Keratinocyte (primary cell): ENCODE data around the gene NSUN4. TPM values are rescaled to one million over a fixed set of nuclear protein-coding genes. Genes with fewer than 3 reads are reported as not detected.

ENCODE experiments used
- DNase-seq: peaks from one replicate; pipeline ENCODE4 v3.0.0-alpha.2; 2011; ENCODE audit warnings: low read depth, missing footprints, low spot score
- FAIRE-seq: peaks from 2 replicates; lab custom pipeline; 2011; peaks lifted over from hg19 to GRCh38; lab: Jason Lieb, UNC
- H2AFZ ChIP-seq: 2 replicates; pipeline ENCODE4 v1.6.0; 2012; ENCODE audit warnings: low read length, control low read depth, inconsistent platforms; ENCODE audit not compliant: control insufficient read depth
- H3K27ac ChIP-seq: 2 replicates; pipeline ENCODE4 v1.5.1; 2011; ENCODE audit warnings: low read length; ENCODE audit not compliant: control insufficient read depth, insufficient read depth
- H3K27me3 ChIP-seq: 3 replicates; pipeline ENCODE4 v1.6.0; 2011; ENCODE audit warnings: low read length; ENCODE audit not compliant: control insufficient read depth, insufficient read depth; ENCODE audit errors: extremely low read depth
- H3K36me3 ChIP-seq, 2 experiments: 2 replicates in 1 of 2; 3 replicates in 1 of 2; pipeline ENCODE4 v1.5.1; 2011; ENCODE audit warnings: low read length in 2 of 2, mild to moderate bottlenecking in 1 of 2; ENCODE audit not compliant: control insufficient read depth in 2 of 2, insufficient read depth in 2 of 2; ENCODE audit errors: extremely low read depth in 1 of 2
- H3K4me1 ChIP-seq: 3 replicates; pipeline ENCODE4 v1.5.1; 2011; ENCODE audit warnings: low read length; ENCODE audit not compliant: control insufficient read depth, insufficient read depth; ENCODE audit errors: extremely low read depth
- H3K4me2 ChIP-seq: 3 replicates; pipeline ENCODE4 v1.6.0; 2011; ENCODE audit warnings: low read depth, low read length; ENCODE audit not compliant: control insufficient read depth, insufficient read depth; ENCODE audit errors: extremely low read depth
- H3K4me3 ChIP-seq, 3 experiments: fragments of 200-600 bp in 1 of 3; sonication (generic) in 1 of 3; 2 replicates in 2 of 3; 3 replicates in 1 of 3; pipeline ENCODE4 v1.5.1; 2011 to 2016; ENCODE audit warnings: low read length in 3 of 3, mild to moderate bottlenecking in 3 of 3, control low read depth in 2 of 3, inconsistent platforms in 1 of 3, low read depth in 1 of 3, mixed read lengths in 1 of 3, mixed run types in 1 of 3, moderate library complexity in 1 of 3; ENCODE audit not compliant: control insufficient read depth in 2 of 3, insufficient read depth in 2 of 3; ENCODE audit errors: extremely low read depth in 1 of 3
- H3K79me2 ChIP-seq: 2 replicates; pipeline ENCODE4 v1.6.0; 2012; ENCODE audit warnings: low read length; ENCODE audit not compliant: control insufficient read depth, insufficient read depth
- H3K9ac ChIP-seq: 3 replicates; pipeline ENCODE4 v1.6.0; 2011; ENCODE audit warnings: low read length; ENCODE audit not compliant: control insufficient read depth, insufficient read depth; ENCODE audit errors: extremely low read depth
- H3K9me1 ChIP-seq: 3 replicates; pipeline ENCODE4 v1.6.0; 2011; ENCODE audit warnings: low read length; ENCODE audit not compliant: control insufficient read depth, insufficient read depth; ENCODE audit errors: extremely low read depth
- H3K9me3 ChIP-seq: 2 replicates; pipeline ENCODE4 v1.5.1; 2012; ENCODE audit warnings: low read depth, low read length; ENCODE audit not compliant: control insufficient read depth
- H4K20me1 ChIP-seq: 3 replicates; pipeline ENCODE4 v1.6.0; 2011; ENCODE audit warnings: low read length; ENCODE audit not compliant: control insufficient read depth, insufficient read depth; ENCODE audit errors: extremely low read depth
- CTCF ChIP-seq, 3 experiments: IDR thresholded peaks in 1 of 3; conservative IDR thresholded peaks in 1 of 3; optimal IDR thresholded peaks in 1 of 3; 2 replicates in 2 of 3; 3 replicates in 1 of 3; pipeline versions ENCODE3 to v1.5.1; 2011; ENCODE audit warnings: low read length in 3 of 3, mild to moderate bottlenecking in 3 of 3, moderate library complexity in 2 of 3, control low read depth in 1 of 3, inconsistent platforms in 1 of 3; ENCODE audit not compliant: insufficient read depth in 2 of 3; ENCODE audit errors: extremely low read depth in 1 of 3
- EZH2 ChIP-seq: IDR thresholded peaks from one replicate; pipeline ENCODE4 v1.6.1; 2012; ENCODE audit warnings: inconsistent platforms, mild to moderate bottlenecking, low read length, moderate library complexity
- dilution Hi-C: fragments of 300-500 bp; cut with MboI; formaldehyde crosslinking; loops from one replicate; pipeline ENCODE4 v1.7.0; 2020; ENCODE audit warnings: low sequenced_read_pairs; ENCODE audit not compliant: extremely low pct_ligation_motif_present
- polyA plus RNA-seq, 5 experiments: library from polyadenylated mRNA; depleted of rRNA in 3 of 5; stranded (reverse) in 3 of 5; stranded (forward) in 1 of 5; unstranded in 1 of 5; fragments of >200 nt; gene quantifications; 1 replicate in 1 of 5; 2 replicates in 3 of 5; 3 replicates in 1 of 5; pipeline versions ENCODE4 v1.2.1 to v1.2.3, GENCODE V29; 2011 to 2012; ENCODE audit warnings: missing spikeins in 2 of 5, low read depth in 1 of 5, low replicate concordance in 1 of 5

The NSUN4 gene
- polyA plus RNA-seq, 1 donor (not counting 4 experiments of a cell fraction or from before 2014, with no cell fraction given), result 26.3 TPM

DNA sequence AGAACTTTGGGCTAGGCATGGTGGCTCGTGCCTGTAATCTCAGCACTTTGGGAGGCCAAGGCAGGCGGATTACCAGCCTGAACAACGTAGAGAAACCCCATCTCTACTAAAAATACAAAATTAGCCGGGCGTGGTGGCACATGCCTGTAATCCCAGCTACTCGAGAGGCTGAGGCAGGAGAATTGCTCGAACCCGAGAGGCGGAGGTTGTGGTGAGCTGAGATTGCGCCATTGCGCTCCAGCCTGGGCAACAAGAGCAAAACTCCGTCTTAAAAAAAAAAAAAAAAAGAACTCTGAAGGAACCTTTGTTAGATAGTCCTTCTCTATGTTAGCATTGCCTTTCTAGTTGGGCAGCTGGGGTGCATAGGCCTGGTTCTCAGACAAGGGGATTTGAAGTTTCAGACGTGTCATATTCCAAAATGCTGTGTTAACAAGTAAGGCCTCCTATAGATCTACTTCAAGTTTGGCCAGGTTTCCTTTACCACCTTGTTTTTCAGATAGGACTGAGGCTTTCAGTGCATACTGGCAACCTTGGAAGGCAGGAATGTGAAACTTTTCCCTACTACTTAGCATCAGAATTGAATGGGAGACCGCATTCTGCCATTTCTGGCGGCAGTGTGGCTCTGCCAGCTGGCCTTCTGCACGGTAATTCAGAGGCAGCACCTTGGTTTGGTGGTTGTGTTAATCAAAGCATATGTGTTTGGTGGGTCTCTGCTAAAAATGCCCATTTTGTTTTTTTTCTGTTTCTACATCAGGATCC is 31.0 kb upstream of the NSUN4 start:
- dilution Hi-C loops, result no loop called here
- Histone ChIP-seq H3K9me3 (no peaks in the 10 kb centered on the region), H3K36me3 (peaks cover 17 to 20% of the 10 kb centered on the region in 2 experiments), H3K4me3 (no peak overlapping the region), H3K27me3 (no peaks in the 10 kb centered on the region), H4K20me1 (peaks cover 1% of the 10 kb centered on the region), H3K79me2 (peaks cover 56% of the 10 kb centered on the region), H3K4me2 (no peak overlapping the region), H3K27ac (no peak overlapping the region), H2AFZ (no peak overlapping the region), H3K9me1 (no peaks in the 10 kb centered on the region), H3K9ac (no peak overlapping the region), H3K4me1 (peaks cover 9% of the 10 kb centered on the region)
- DNase-seq (no peak), FAIRE-seq (no peak)
- TF ChIP-seq CTCF (optimal IDR thresholded peaks at IDR 0.05 in 1 of 3, IDR thresholded peaks at IDR 0.05 in 1 of 3, conservative IDR thresholded peaks at IDR 0.05 in 1 of 3; ENCODE audit: extremely low read depth in 1 of 3, insufficient read depth in 2 of 3, low read length in 3 of 3) (no peak), EZH2 (no peak)

GRCh38 chr1:46310321-46310720 is 30.3 kb upstream of the NSUN4 start:
- no peaks in the 10 kb centered on the region for H3K9me1 ChIP-seq
- H3K9ac ChIP-seq, result no peak overlapping the region
- DNase-seq (no peak), FAIRE-seq (no peak)
- H3K27ac ChIP-seq, result no peak overlapping the region
- no peak overlapping the region for H3K4me3 ChIP-seq
- H4K20me1 ChIP-seq, result no peaks in the 10 kb centered on the region
- no peaks in the 10 kb centered on the region for H3K27me3 ChIP-seq
- no peak overlapping the region for H3K4me2 ChIP-seq
- no peak overlapping the region for H2AFZ ChIP-seq
- dilution Hi-C loops, result no loop called here
- no peaks in the 10 kb centered on the region for H3K9me3 ChIP-seq
- peaks cover 49% of the 10 kb centered on the region for H3K79me2 ChIP-seq
- peaks cover 22 to 23% of the 10 kb centered on the region in 2 experiments for H3K36me3 ChIP-seq
- no peak for TF ChIP-seq EZH2
- TF ChIP-seq CTCF (optimal IDR thresholded peaks at IDR 0.05 in 1 of 3, IDR thresholded peaks at IDR 0.05 in 1 of 3, conservative IDR thresholded peaks at IDR 0.05 in 1 of 3; ENCODE audit: extremely low read depth in 1 of 3, insufficient read depth in 2 of 3, low read length in 3 of 3), result no peak
- H3K4me1 ChIP-seq, result peaks cover 4% of the 10 kb centered on the region
